Endothelial cell (in vitro differentiated cells): Measurements from ENCODE around the gene C6orf120. TPM values are rescaled to one million over a fixed set of nuclear protein-coding genes. Genes with fewer than 3 reads are reported as not detected.

Experiments
- DNase-seq: peaks from one replicate; pipeline ENCODE4 v3.0.0; 2021; ENCODE audit warnings: low spot score
- H3K27ac Mint-ChIP-seq: one replicate; pipeline ENCODE4 v1.8.0; 2021; ENCODE audit warnings: mixed read lengths, inconsistent platforms; ENCODE audit not compliant: unreplicated experiment
- H3K27me3 Mint-ChIP-seq: one replicate; pipeline ENCODE4 v1.8.0; 2021; ENCODE audit warnings: mild to moderate bottlenecking, moderate library complexity, mixed read lengths, inconsistent platforms; ENCODE audit not compliant: unreplicated experiment
- H3K36me3 Mint-ChIP-seq: one replicate; pipeline ENCODE4 v1.8.0; 2021; ENCODE audit warnings: mild to moderate bottlenecking, low read depth, mixed read lengths, inconsistent platforms; ENCODE audit not compliant: unreplicated experiment
- H3K4me1 Mint-ChIP-seq: one replicate; pipeline ENCODE4 v1.8.0; 2021; ENCODE audit warnings: mild to moderate bottlenecking, mixed read lengths, inconsistent platforms; ENCODE audit not compliant: unreplicated experiment
- H3K4me3 Mint-ChIP-seq: one replicate; pipeline ENCODE4 v1.8.0; 2021; ENCODE audit warnings: mild to moderate bottlenecking, mixed read lengths, inconsistent platforms; ENCODE audit not compliant: unreplicated experiment
- H3K9me3 Mint-ChIP-seq: one replicate; pipeline ENCODE4 v1.8.0; 2021; ENCODE audit warnings: mixed read lengths, inconsistent platforms; ENCODE audit not compliant: unreplicated experiment
- total RNA-seq: library from RNA; stranded (reverse); fragmentation: NEBNext Ultra II Directional; extraction: Animal tissue kit (Norgen Biotek cat#: 25700); gene quantifications from one replicate; pipeline ENCODE4 v1.2.1, GENCODE V29; 2021; ENCODE audit not compliant: unreplicated experiment
- TF ChIP-seq, protein P1 (sequence below): fragments of 200-600 bp; sonication (generic); IDR thresholded peaks from one replicate; pipeline ENCODE4 v1.5.0; 2021; ENCODE audit warnings: antibody characterized with exemption; ENCODE audit not compliant: unreplicated experiment

C6orf120 gene
- total RNA-seq, 1 donor from 2014 or later = 34.2 TPM

DNA sequence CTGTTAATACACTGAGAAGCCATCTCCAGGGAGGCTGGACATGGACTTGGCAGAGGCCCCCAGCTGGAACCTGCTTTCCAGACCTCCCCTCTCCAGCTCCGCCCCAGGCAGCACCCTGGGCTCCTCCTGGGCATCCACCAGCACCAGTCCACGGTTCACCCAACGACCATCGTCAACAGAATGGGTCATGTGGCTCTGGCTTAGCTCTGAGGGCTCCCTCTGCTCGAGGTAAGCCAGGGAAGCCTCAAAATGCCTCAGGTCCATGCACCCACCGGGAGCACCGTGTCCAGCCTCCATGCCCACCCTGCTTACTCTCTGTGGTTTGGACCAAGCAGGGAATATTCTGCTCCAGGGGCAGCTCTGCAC is 40.6 kb upstream of the C6orf120 start:
- Mint-ChIP-seq H3K27ac (no peak overlapping the region), H3K9me3 (no peaks in the 10 kb centered on the region), H3K4me3 (no peak overlapping the region), H3K27me3 (peaks cover 8% of the 10 kb centered on the region), H3K4me1 (no peaks in the 10 kb centered on the region), H3K36me3 (peaks cover 50% of the 10 kb centered on the region)
- DNase-seq = no peak
- TF ChIP-seq, protein P1, sequence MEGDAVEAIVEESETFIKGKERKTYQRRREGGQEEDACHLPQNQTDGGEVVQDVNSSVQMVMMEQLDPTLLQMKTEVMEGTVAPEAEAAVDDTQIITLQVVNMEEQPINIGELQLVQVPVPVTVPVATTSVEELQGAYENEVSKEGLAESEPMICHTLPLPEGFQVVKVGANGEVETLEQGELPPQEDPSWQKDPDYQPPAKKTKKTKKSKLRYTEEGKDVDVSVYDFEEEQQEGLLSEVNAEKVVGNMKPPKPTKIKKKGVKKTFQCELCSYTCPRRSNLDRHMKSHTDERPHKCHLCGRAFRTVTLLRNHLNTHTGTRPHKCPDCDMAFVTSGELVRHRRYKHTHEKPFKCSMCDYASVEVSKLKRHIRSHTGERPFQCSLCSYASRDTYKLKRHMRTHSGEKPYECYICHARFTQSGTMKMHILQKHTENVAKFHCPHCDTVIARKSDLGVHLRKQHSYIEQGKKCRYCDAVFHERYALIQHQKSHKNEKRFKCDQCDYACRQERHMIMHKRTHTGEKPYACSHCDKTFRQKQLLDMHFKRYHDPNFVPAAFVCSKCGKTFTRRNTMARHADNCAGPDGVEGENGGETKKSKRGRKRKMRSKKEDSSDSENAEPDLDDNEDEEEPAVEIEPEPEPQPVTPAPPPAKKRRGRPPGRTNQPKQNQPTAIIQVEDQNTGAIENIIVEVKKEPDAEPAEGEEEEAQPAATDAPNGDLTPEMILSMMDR = no peak

DNA sequence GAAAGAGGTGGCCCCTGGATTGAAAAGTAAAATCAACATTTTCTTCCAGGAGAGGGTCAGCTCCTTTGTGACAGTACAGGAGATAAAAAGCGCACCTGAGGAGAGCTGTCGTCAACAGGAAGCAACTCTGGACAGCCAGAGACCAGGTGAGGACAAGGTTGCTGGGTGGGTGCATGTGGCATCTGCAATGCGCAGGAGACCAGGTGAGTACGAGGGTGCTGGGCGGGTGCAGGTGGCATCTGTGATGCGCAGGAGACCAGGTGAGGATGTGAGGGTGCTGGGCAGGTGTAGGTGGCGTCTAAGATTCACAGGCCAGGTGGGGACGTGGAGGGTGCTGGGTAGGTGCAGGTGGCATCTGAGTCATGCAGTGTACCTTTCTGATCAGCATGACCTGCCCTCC is 38.5 kb upstream of the C6orf120 start:
- Mint-ChIP-seq H3K27me3 (peaks cover 8% of the 10 kb centered on the region), H3K27ac (no peak overlapping the region), H3K4me1 (no peaks in the 10 kb centered on the region), H3K4me3 (peak overlapping the region; percentile 3), H3K9me3 (no peaks in the 10 kb centered on the region), H3K36me3 (peaks cover 46% of the 10 kb centered on the region)
- TF ChIP-seq, protein P1 = no peak
- no peak for DNase-seq

DNA sequence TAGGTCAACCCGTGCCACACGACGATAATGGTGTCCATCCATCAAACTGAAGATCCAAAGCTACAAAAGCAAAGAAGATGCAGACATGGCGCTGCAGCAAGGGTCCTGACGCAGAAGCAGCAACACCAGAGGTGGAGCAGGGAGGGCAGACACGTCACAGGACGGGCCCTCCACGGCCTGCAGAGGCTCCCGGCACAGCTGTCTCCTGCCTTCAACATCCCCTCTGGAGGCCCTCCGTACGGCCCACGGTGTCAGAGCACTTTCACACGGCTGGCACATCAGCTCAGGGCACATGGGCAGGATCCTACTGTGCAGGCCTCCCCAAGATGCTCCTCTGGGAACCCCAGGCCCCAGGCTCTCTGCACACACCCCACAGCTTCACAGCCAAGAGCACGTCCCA is 37.7 kb upstream of the C6orf120 start:
- H3K27ac Mint-ChIP-seq = no peak overlapping the region
- no peaks in the 10 kb centered on the region for H3K9me3 Mint-ChIP-seq
- H3K4me3 Mint-ChIP-seq = no peak overlapping the region
- TF ChIP-seq, protein P1 = no peak
- peaks cover 6% of the 10 kb centered on the region for H3K27me3 Mint-ChIP-seq
- no peak for DNase-seq
- peaks cover 3% of the 10 kb centered on the region for H3K4me1 Mint-ChIP-seq
- peaks cover 47% of the 10 kb centered on the region for H3K36me3 Mint-ChIP-seq

DNA sequence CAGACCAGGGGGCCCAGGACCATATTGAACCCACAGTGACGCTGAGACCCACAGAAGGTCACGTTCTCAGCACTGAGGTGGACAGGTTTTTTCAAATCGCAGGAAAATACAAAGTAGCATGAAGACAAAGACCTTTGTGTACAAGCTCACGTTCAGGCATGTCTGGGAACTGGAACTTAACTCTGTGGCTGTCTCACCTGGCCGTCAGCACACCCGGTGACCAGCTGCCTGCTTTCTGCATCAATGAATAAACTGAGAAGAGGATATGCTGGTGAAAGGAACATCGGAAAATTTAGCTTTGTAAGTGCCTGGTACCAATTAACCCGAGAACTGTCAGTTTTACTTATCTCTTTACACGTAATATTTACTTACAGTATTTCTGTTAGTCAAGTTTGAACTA is 36.6 kb upstream of the C6orf120 start:
- no peaks in the 10 kb centered on the region for H3K27me3 Mint-ChIP-seq
- no peak for DNase-seq
- TF ChIP-seq, protein P1 = no peak
- no peak overlapping the region for H3K4me3 Mint-ChIP-seq
- H3K4me1 Mint-ChIP-seq = peaks cover 12% of the 10 kb centered on the region
- H3K36me3 Mint-ChIP-seq = peaks cover 44% of the 10 kb centered on the region
- no peak overlapping the region for H3K27ac Mint-ChIP-seq
- H3K9me3 Mint-ChIP-seq = no peaks in the 10 kb centered on the region

DNA sequence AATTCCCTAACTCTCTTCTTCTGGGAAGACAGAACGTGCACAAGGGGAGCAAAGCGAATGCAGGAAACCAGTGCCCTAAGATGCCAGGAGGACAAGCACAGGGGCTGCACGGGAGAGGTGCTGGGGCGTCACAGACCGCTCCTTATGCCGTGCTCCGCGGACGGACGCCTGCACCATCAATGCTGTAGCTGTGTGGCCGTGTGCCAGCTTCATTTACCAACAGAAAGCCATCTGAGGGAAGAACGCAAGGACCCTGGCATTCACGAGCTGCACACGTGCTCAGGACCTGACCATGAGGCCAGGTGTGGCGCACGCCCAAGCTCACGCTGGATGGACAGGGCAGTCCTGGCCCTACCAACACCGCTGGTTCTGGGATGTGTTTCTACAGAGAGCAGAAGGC is 35.5 kb upstream of the C6orf120 start:
- no peak overlapping the region for H3K4me3 Mint-ChIP-seq
- peaks cover 16% of the 10 kb centered on the region for H3K4me1 Mint-ChIP-seq
- peaks cover 41% of the 10 kb centered on the region for H3K36me3 Mint-ChIP-seq
- H3K27me3 Mint-ChIP-seq = no peaks in the 10 kb centered on the region
- TF ChIP-seq, protein P1 = no peak
- no peaks in the 10 kb centered on the region for H3K9me3 Mint-ChIP-seq
- no peak for DNase-seq
- no peak overlapping the region for H3K27ac Mint-ChIP-seq
